GM10248 (cell line): ENCODE measurements around the gene NF2.

Source experiments
- CTCF ChIA-PET: fragments of 300-600 bp; sonication (Branson Sonifier 250); formaldehyde crosslinking; extraction: SDS; loops from one replicate; lab custom pipeline; 2021; ENCODE audit warnings: antibody characterized with exemption; lab: Yijun Ruan, JAX
- POLR2A ChIA-PET: fragments of 350-650 bp; sonication (Branson Sonifier 250); formaldehyde crosslinking; extraction: SDS; loops from one replicate; lab custom pipeline; 2020; ENCODE audit warnings: antibody characterized with exemption; lab: Yijun Ruan, JAX
- DNase-seq: peaks from one replicate; pipeline ENCODE4 v3.0.0; 2012; ENCODE audit errors: extremely low spot score
- TF ChIP-seq, protein P1 (sequence below): IDR thresholded peaks from 2 replicates; pipeline ENCODE4 v1.5.1; 2012; ENCODE audit warnings: mild to moderate bottlenecking, low read depth; ENCODE audit errors: extremely low read depth, missing control alignments, control extremely low read depth

Gene NF2

DNA sequence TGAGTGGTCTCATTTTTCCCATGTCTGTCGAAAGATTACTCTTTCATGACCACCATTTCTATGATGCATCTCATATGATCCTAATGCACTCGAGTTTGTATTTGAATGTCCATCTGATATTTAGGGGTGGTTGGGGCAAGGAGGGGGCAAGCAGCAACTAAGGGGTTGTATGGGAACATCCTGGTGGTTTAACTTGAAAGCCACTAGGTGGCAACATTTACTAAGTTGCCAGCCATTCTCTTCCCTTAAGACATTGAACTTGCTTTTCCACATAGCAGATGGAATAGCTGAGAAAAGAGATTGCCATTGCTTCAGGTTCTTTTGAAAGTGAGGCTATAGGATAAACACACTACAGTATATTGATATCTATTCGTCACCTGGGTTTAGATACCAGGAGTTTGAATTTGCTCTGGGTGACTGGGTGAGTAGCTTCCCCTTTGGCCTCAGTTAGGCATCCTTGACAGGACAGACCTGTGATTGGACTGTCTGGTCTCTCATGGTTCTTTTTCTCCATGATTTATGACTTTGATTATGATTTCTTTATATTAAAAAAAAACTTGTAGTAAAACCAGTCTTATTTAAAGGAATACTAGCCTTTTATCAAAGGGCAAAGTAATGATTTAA is 32.4 kb downstream of the NF2 start:
- peak; percentile 39 for DNase-seq
- TF ChIP-seq, protein P1, sequence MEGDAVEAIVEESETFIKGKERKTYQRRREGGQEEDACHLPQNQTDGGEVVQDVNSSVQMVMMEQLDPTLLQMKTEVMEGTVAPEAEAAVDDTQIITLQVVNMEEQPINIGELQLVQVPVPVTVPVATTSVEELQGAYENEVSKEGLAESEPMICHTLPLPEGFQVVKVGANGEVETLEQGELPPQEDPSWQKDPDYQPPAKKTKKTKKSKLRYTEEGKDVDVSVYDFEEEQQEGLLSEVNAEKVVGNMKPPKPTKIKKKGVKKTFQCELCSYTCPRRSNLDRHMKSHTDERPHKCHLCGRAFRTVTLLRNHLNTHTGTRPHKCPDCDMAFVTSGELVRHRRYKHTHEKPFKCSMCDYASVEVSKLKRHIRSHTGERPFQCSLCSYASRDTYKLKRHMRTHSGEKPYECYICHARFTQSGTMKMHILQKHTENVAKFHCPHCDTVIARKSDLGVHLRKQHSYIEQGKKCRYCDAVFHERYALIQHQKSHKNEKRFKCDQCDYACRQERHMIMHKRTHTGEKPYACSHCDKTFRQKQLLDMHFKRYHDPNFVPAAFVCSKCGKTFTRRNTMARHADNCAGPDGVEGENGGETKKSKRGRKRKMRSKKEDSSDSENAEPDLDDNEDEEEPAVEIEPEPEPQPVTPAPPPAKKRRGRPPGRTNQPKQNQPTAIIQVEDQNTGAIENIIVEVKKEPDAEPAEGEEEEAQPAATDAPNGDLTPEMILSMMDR, result peak; percentile 58
- CTCF ChIA-PET, result interaction anchor here (0.7 to 6.7 kb wide), 27 partner anchors 10 to 652 kb away, joined by 3 to 59 read pairs (median 4); no protein-coding TSS in a partner anchor
- POLR2A ChIA-PET, result no interaction called here

DNA sequence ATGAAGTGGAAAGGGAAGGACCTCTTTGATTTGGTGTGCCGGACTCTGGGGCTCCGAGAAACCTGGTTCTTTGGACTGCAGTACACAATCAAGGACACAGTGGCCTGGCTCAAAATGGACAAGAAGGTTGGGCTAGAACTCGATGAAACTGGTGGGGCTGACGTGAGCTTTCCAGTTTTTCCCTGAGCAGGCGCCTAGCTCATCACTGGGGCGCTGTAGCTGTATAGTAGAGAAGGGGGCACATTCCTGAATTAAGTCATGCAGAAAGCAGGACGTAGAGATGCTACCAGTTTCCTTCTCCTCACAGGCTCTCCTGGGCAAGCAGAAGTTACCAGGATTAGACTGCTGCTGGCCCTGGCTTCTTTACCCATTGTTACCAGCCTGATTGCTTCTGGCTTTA is 33.3 kb downstream of the NF2 start:
- ChIA-PET POLR2A (no interaction called here), CTCF (interaction anchor here (1.0 to 6.7 kb wide), 20 partner anchors 9 to 452 kb away, joined by 3 to 59 read pairs (median 4); no protein-coding TSS in a partner anchor)
- no peak for DNase-seq
- TF ChIP-seq, protein P1, result no peak

DNA sequence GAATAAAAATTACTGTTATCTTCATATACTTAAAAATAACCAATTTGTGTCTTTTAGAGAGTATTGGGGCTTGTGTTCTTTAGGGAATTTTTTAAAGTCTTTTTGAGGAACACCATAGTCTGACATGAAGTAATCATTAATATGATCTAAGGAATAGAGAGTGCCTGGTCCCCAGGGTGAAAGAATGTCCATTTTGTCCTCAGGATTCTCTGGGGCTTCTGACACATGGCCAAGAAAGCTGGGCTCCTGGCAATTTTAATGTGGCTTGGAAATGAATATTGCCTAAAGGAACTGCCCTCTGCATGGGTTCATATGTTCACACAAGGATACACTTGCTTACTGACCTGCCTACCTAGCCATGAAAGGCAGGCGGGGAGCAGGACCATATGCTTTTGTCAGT is 33.7 kb downstream of the NF2 start:
- ChIA-PET POLR2A (no interaction called here), CTCF (interaction anchor here (1.5 to 6.7 kb wide), 5 partner anchors 9 to 451 kb away, joined by 4 to 59 read pairs (median 8); no protein-coding TSS in a partner anchor)
- TF ChIP-seq, protein P1, result no peak
- DNase-seq, result no peak

DNA sequence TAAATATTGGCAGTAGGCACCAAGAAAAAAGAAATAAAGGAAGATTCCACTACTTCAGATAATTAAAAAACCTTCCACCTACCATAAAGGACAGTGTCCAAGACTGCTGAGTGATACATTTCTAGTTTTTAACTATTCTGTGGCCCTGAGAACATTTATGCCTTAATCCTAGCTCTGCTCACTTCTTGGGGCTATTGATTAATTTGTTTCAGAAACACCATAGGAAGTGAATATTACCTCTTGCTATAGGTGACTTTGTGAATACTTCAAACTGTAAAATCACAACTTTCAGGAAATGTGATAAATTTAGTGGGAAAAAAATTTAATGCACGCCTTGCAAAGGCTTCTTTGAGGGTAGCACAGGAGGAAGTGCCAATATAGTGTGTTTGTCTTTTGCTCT is 35.2 kb downstream of the NF2 start:
- TF ChIP-seq, protein P1, result no peak
- CTCF ChIA-PET, result interaction anchor here (0.7 to 6.7 kb wide), 5 partner anchors 10 to 450 kb away, joined by 3 to 59 read pairs (median 4); no protein-coding TSS in a partner anchor
- POLR2A ChIA-PET, result no interaction called here
- DNase-seq, result no peak

DNA sequence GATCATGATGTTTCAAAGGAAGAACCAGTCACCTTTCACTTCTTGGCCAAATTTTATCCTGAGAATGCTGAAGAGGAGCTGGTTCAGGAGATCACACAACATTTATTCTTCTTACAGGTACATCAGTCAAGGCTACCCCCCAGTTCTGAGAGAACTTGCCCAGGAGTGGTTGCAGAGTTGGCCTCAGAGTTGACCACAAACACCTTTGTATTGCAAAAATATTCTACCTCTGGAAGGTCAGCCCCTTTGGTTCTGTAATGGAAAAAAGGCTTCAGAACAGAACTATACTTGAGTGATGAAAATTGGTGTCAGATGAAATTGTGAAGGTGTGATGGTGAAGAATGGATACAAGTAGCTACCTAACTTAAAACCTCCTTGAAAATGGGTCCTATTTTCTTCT is 35.7 kb downstream of the NF2 start:
- no peak for DNase-seq
- TF ChIP-seq, protein P1, result no peak
- ChIA-PET POLR2A (no interaction called here), CTCF (interaction anchor here (0.7 to 6.7 kb wide), 4 partner anchors 10 to 450 kb away, joined by 3 to 59 read pairs (median 4); no protein-coding TSS in a partner anchor)

DNA sequence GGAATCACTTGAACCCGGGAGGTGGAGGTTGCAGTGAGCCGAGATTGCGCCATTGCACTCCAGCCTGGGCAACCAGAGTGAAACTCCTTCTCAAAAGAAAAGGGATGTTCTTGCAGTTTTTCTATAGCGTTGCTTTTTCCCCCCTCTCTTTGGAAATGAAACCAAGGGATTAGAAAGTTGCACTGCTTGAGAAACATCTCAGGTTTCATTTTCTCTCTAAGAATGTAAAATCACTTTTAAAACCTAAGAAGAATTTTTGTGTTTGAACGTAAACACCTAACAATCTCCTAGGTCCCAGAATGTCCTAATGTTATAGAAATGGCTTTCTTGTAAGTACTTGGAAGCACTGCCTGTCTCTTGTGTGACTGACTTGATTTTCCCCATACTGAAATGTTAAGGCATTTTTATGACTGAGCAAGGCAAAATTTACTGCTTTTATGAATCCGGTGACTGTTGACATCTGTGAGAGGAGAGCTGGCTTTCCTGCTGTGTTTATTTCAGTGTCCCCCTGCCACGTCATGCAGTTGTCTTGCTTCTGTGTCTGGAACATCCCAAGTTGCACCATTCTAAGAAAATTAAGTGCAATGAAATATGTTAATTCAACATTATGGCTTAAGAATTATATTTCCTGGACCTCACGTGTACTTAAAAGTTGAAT is 37.7 kb downstream of the NF2 start:
- CTCF ChIA-PET, result no interaction called here
- TF ChIP-seq, protein P1, result no peak
- POLR2A ChIA-PET, result no interaction called here
- DNase-seq, result no peak
